NCI-H2196 treated with DMSO at 0.1 percent for 48 hours (cell line): ENCODE data around the gene LRRC72.

Experiments used
- DNase-seq: peaks from one replicate; lab custom pipeline; 2025; ENCODE audit not compliant: unreplicated experiment; lab: John Stamatoyannopoulos, UW

Gene LRRC72

GRCh38 chr7:16616122-16616521 is 89.5 kb downstream of the LRRC72 start:
- no peak for DNase-seq

GRCh38 chr7:16616542-16616941 is 89.9 kb downstream of the LRRC72 start:
- no peak for DNase-seq

DNA sequence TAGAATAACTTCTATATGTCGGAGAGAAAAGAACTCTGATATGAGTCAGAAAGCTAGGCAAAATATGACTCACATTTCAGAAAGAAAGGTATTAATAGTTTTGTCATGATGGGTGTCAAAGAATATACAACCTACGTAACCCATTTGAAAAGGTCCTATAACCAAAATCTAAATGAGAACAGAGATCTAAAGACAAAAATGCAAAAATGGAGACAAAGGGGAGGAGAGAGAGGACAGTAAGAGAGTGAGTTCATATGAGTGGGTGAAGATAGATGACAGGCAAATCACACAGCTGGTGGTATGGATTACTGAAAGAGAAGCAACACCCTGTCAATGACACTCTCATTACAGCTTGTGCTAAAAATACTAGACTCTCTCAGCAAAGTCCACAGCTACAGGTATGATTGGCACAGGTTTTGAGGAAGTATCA is 93.4 kb downstream of the LRRC72 start:
- no peak for DNase-seq

GRCh38 chr7:16626388-16626787 is 99.8 kb downstream of the LRRC72 start:
- no peak for DNase-seq

DNA sequence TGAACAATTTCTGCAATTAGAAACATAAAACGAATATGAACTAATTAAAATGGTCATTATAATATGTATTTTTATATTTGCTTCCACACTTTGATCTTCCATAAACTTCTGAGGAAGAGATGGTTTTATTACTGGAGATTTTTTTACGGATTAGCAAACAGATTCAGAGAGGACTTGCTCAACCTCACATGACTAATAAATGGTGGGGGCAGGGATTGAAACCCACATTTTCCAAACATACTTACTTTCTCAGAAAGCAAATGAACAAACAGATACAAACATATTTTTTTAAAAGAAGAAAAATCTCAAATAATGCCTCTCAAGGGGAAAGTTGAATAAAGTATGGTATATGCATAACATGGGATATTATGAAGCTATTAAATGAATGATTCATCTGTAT is 100.6 kb downstream of the LRRC72 start:
- DNase-seq, result no peak

DNA sequence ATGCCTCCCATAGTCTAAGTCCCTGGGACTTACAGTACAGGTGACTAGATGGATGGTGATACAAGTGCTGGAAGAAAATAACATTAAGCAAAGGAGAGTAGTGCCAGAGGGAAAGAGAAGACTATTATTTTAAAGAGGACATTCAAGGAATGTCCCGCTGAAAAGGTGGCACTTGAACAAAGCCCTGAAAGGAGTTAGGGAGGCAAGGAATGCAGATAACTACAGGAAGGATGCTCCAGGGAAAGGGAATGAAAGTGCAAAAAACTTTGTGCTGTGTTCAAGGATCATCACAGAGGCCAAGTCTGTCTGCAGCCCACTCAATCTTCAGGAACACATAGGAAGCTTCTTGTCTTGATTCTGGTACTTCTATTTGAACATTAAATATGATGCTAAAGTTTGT is 104.0 kb downstream of the LRRC72 start:
- DNase-seq, result no peak
